ENCODE data around the gene IAH1.

GRCh38 chr2:9488583-9489547 is 14.5 kb downstream of the IAH1 start:
- TF ChIP-seq CTCF (optimal IDR thresholded peaks at IDR 0.05 in 1 of 3, IDR thresholded peaks at IDR 0.05 in 1 of 3, conservative IDR thresholded peaks at IDR 0.05 in 1 of 3; ENCODE audit: extremely low read depth in 1 of 3, insufficient read depth in 2 of 3, low read length in 3 of 3) (no peak), EZH2 (IDR thresholded peaks at IDR 0.05; ENCODE audit: low read length) (no peak)
